ENCODE results near the gene NOP14.
"Not testable (repeated sequence)": the region's sequence is repeated elsewhere in the genome, so short reads cannot be mapped to it uniquely, and the experiment has no call there.

Gene NOP14

DNA sequence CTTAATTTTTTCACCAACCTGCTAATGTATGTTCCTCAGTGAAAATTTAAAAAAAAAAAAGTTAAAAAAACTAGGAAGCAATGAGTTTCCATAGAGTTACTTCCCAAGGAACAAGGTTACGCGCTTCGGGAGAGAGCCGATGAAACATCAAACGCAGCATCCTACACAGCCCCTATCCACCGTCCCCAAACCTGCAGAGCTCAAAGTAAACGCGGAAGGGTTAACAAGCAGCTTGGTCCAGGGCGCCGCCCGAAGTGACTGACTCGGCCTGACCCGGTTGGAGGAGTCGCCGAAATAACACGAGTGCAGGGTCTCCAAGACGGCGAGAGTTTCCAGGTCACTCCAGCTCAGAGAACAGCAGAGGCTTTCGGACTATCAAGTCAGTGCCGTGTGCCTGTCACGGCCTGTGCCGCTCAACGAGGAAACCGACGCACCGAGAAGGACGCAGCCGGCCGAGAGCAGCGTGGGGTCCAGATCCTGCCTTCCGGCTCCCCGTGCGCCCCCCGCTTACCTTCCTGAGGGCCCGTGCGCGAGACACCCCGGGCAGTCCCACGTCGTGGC is 512 bp downstream of the NOP14 start:
- H3K4me3 ChIP-seq (ENCODE audit: low read depth, low read length) = peak overlapping the region; percentile 89

DNA sequence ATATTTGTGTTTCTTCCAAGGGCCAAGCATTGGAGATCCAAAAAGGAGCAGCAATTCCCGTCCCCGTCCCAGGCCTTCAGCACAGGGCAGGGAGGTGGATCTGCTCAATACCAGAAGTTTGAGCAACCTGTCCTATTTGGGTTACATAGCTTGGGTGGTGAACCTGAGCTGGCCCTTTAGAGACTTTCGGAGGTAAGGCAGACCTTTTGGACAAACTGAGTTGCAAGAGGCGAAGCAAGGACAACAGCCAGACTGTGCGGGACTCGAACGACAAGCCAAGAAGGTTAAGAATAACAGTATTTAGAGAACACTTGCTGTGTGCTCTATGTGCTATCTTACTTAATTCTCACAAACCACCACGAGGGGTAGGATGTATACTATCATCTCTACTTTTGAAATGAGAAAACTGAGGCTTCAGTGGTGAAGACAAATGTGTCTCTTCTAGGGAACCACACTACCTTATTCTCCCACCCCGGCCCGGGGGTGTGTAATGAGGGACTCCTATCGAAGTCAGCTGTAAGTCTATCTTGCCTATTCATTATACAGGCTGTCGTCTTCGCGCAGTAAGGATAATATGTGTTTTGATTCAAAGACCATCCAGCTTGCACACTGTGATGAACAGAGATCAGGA is 1.3 kb downstream of the NOP14 start:
- peak overlapping the region; percentile 89 for H3K4me3 ChIP-seq (ENCODE audit: low read depth, low read length)

DNA sequence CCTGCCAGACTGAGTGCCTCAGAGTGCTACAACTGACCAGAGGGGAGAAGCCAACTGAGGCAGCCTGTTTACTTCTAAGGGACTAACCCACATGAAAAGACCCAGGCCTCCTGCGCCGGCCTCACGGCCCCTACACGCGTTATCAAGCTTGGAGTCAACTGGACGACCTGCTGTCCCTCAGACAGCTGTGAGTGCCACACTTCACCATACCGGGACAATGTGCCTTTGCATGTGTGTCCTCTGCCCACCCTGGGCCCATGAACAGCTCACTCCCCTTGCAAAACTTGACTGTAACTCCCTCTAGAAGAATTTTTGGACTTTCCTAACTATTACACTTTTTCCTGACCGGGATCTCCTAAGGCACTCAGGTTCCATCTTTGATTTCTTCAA is 1.8 kb downstream of the NOP14 start:
- H3K4me3 ChIP-seq (ENCODE audit: low read depth, low read length) = no peak overlapping the region

DNA sequence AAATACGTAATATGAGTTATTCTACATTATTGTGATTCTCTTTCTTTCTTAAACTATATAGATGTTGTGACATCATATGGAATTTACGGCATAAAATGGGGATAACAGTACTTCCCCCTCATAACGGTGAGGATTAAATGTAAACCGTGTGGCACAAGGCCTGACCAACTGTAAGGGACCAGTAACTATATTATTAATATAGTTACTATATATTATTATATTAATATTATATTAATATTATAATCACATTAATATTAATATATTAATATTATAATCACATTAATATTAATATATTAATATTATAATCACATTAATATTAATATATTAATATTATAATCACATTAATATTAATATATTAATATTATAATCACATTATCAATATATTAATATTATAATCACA is 2.8 kb downstream of the NOP14 start:
- H3K4me3 ChIP-seq (ENCODE audit: low read depth, low read length) = not testable (repeated sequence)

- no peak overlapping the region for H3K4me3 ChIP-seq (ENCODE audit: low read depth, low read length)
Observed at GRCh38 chr4:2958446-2958845, 4.8 kb downstream of the NOP14 start.

- H3K4me3 ChIP-seq (ENCODE audit: low read depth, low read length) = not testable (repeated sequence)
Observed at GRCh38 chr4:2955186-2956044, 7.8 kb downstream of the NOP14 start.

GRCh38 chr4:2954358-2955185 is 8.6 kb downstream of the NOP14 start:
- no peak overlapping the region for H3K4me3 ChIP-seq (ENCODE audit: low read depth, low read length)

DNA sequence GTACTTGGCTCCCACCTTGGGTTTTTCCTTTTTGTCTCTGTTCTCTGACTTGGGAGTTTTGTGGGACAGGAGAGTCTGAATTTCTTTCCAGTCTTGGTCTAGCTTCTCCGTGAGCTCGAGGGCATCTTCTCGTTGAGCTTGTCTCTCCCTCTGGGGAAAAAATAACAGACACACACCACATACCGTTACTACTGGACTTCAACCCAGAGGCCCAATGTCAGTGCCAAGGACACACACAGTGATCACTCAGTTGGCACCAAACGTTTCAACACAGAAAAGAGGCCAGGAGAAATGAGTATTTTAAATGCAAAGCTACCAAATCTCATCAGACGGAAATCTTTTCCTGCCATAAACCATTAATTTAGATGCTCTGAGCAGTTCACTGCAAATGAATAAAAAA is 9.7 kb downstream of the NOP14 start:
- no peak overlapping the region for H3K4me3 ChIP-seq (ENCODE audit: low read depth, low read length)

DNA sequence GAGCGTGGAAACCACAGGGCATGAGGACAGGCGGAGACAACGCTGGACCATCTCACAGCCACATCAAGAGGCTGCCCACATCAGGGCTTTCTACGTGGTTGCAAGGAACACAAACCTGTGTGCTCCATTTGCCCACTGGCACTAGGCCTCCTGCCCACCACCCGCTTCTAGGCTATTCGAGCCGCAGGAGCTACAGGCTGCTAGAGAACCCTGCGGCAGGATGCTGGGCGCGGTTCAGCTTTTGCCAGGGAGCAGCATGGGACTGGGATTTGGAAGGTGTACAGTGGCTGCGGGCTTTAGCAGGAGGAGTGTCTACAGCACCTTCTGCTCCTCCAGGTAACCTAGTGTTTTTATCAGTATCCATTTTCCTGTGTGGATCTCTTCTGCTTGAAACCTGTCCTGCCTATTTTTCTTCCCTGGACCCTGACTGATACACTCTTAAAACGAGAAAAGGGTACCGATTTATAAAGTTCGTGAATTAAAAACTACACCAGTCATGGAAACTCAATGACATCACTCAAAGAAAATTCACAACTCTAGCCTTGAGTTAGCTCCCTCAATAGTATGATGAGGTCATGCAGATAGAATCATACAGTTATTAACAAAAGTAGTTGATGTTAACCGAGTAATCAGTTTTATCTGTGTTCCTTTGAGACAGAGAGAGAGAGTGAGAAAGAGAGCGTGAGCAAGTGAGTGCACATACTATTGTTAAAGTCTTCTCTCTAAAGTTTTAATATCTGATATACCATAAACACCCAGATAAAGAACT is 12.8 kb downstream of the NOP14 start:
- H3K4me3 ChIP-seq (ENCODE audit: low read depth, low read length) = no peak overlapping the region

GRCh38 chr4:2949782-2950125 is 13.5 kb downstream of the NOP14 start:
- no peak overlapping the region for H3K4me3 ChIP-seq (ENCODE audit: low read depth, low read length)

GRCh38 chr4:2948895-2949781 is 14.1 kb downstream of the NOP14 start:
- H3K4me3 ChIP-seq (ENCODE audit: low read depth, low read length) = no peak overlapping the region

- no peak overlapping the region for H3K4me3 ChIP-seq (ENCODE audit: low read depth, low read length)
Observed at GRCh38 chr4:2947926-2948325, 15.3 kb downstream of the NOP14 start.

GRCh38 chr4:2946812-2947600 is 16.2 kb downstream of the NOP14 start:
- H3K4me3 ChIP-seq (ENCODE audit: low read depth, low read length) = no peak overlapping the region

- not testable (repeated sequence) for H3K4me3 ChIP-seq (ENCODE audit: low read depth, low read length)
Observed at GRCh38 chr4:2945619-2946604, 17.3 kb downstream of the NOP14 start.

DNA sequence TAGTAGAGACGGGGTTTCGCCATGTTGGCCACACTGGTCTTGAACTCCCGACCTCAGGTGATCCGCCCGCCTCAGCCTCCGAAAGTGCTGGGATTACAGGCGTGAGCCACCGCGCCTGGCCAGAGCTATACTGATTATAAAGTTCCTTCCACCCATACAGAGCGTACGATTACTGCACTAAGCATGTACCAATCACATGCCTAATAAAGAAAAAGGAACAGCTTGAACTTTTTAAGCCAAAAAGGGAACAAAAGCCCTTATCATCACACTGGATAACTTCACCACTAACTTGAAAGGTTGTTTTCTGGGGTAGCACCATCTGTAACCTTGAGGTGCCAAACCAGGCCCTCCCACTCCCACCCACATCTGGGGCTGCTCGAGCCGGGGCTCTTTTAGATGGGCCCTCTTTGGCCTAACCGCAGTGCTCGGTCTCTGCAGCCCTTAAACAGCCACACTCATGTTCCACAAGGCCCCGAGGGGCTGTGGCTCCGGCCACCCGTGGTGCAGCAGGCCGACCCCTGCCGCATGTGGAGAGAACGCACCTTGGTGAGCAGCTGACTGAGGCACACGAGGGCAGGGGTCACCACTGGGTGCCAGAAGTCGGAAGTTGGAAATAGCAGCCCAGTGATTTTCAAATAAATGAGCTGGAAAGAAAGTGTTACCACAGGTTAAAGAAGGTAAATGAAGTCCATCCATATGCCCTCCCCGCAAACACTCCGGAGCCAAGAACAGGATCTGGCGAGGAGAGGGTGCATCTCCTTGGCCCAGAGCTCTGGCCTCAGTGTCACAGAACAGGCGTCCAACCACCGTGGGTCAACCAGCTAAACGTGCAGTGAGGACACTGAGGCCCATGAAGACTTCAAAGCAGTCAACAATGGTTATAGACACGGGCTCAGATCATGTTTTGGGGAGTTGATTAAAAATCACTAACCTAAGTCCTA is 18.4 kb downstream of the NOP14 start:
- H3K4me3 ChIP-seq (ENCODE audit: low read depth, low read length) = no peak overlapping the region

GRCh38 chr4:2944091-2944482 is 19.1 kb downstream of the NOP14 start:
- no peak overlapping the region for H3K4me3 ChIP-seq (ENCODE audit: low read depth, low read length)

Data from iPS-11a (cell line).